Measurements from ENCODE around the gene CCR3.

Gene CCR3

GRCh38 chr3:46200211-46200610 lies 42.0 kb upstream of the CCR3 start:
- no peaks in the 10 kb centered on the region for H3K9me3 ChIP-seq
- no peaks in the 10 kb centered on the region for H3K27me3 ChIP-seq
- TF ChIP-seq, protein P1, sequence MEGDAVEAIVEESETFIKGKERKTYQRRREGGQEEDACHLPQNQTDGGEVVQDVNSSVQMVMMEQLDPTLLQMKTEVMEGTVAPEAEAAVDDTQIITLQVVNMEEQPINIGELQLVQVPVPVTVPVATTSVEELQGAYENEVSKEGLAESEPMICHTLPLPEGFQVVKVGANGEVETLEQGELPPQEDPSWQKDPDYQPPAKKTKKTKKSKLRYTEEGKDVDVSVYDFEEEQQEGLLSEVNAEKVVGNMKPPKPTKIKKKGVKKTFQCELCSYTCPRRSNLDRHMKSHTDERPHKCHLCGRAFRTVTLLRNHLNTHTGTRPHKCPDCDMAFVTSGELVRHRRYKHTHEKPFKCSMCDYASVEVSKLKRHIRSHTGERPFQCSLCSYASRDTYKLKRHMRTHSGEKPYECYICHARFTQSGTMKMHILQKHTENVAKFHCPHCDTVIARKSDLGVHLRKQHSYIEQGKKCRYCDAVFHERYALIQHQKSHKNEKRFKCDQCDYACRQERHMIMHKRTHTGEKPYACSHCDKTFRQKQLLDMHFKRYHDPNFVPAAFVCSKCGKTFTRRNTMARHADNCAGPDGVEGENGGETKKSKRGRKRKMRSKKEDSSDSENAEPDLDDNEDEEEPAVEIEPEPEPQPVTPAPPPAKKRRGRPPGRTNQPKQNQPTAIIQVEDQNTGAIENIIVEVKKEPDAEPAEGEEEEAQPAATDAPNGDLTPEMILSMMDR (IDR thresholded peaks at IDR 0.05) = no peak
- no peak overlapping the region for H3K27ac ChIP-seq
- no peak overlapping the region for H3K4me3 ChIP-seq (ENCODE audit: low read depth in 1 of 2, low read length in 1 of 2)
- peaks cover 29% of the 10 kb centered on the region for H3K36me3 ChIP-seq
- H3K4me1 ChIP-seq (ENCODE audit: control insufficient read depth in 1 of 2, insufficient read depth in 1 of 2, low read depth in 1 of 2, low read length in 1 of 2) = peaks cover 12 to 19% of the 10 kb centered on the region in 2 experiments

GRCh38 chr3:46200790-46201189 lies 41.5 kb upstream of the CCR3 start:
- Histone ChIP-seq H3K27ac (peak overlapping the region; percentile 30), H3K4me3 (ENCODE audit: low read depth in 1 of 2, low read length in 1 of 2) (no peak overlapping the region), H3K4me1 (ENCODE audit: control insufficient read depth in 1 of 2, insufficient read depth in 1 of 2, low read depth in 1 of 2, low read length in 1 of 2) (peaks cover 12 to 25% of the 10 kb centered on the region in 2 experiments), H3K27me3 (no peaks in the 10 kb centered on the region), H3K36me3 (peaks cover 29% of the 10 kb centered on the region), H3K9me3 (no peaks in the 10 kb centered on the region)
- TF ChIP-seq, protein P1 (IDR thresholded peaks at IDR 0.05) = no peak

DNA sequence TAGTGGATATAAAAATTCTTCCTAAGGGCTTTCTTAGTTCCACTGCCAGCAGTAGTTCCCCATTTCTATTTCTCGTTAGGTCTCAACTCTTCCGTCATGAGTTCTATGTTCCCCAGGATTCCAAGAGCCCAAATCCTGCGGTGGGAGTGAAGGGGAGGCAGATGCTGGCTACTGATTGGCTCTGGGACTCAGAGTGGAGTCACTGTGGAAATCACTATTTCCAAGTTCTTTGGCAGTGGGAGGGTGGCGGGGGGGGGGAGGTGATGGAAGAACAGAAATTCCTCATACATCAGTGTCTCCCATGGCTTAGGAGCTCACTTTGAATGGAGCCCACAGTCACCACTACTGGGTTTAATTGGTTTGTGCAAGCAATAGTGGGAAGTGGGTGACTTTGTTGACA lies 39.7 kb upstream of the CCR3 start:
- no peak overlapping the region for H3K4me3 ChIP-seq (ENCODE audit: low read depth in 1 of 2, low read length in 1 of 2)
- no peaks in the 10 kb centered on the region for H3K9me3 ChIP-seq
- no peaks in the 10 kb centered on the region for H3K27me3 ChIP-seq
- H3K36me3 ChIP-seq = peaks cover 29% of the 10 kb centered on the region
- H3K4me1 ChIP-seq (ENCODE audit: control insufficient read depth in 1 of 2, insufficient read depth in 1 of 2, low read depth in 1 of 2, low read length in 1 of 2) = peaks cover 25 to 42% of the 10 kb centered on the region in 2 experiments
- TF ChIP-seq, protein P1 (IDR thresholded peaks at IDR 0.05) = no peak
- H3K27ac ChIP-seq = peak overlapping the region; percentile 5

DNA sequence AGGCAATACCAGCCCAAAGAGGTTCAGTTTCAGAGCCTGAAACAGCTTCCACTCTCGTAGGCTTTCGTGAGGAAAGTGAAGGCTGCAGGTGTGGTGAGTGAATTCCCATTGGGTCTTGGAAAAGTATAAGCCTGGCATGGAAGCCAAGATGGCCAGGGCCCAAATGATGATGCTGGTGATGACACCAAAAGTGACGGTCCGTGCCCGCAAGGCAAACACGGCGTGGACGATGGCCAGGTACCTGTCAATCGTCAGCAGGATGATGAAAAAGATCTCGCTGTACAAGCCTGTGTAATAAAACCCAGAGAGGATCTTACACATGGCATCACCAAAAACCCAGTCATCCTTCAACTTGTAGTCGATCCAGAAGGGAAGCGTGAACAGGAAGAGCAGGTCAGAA lies 38.6 kb upstream of the CCR3 start:
- peaks cover 29% of the 10 kb centered on the region for H3K36me3 ChIP-seq
- H3K9me3 ChIP-seq = no peaks in the 10 kb centered on the region
- peaks cover 37 to 52% of the 10 kb centered on the region in 2 experiments for H3K4me1 ChIP-seq (ENCODE audit: control insufficient read depth in 1 of 2, insufficient read depth in 1 of 2, low read depth in 1 of 2, low read length in 1 of 2)
- no peak overlapping the region for H3K27ac ChIP-seq
- H3K4me3 ChIP-seq (ENCODE audit: low read depth in 1 of 2, low read length in 1 of 2) = no peak overlapping the region
- TF ChIP-seq, protein P1 (IDR thresholded peaks at IDR 0.05) = no peak
- no peaks in the 10 kb centered on the region for H3K27me3 ChIP-seq

GRCh38 chr3:46205286-46205960 lies 36.8 kb upstream of the CCR3 start:
- peak overlapping the region; percentile 62 to 66 for H3K4me3 ChIP-seq (ENCODE audit: low read depth in 1 of 2, low read length in 1 of 2)
- TF ChIP-seq, protein P1 (IDR thresholded peaks at IDR 0.05) = no peak
- peaks cover 29% of the 10 kb centered on the region for H3K36me3 ChIP-seq
- H3K27me3 ChIP-seq = no peaks in the 10 kb centered on the region
- peaks cover 50 to 65% of the 10 kb centered on the region in 2 experiments for H3K4me1 ChIP-seq (ENCODE audit: control insufficient read depth in 1 of 2, insufficient read depth in 1 of 2, low read depth in 1 of 2, low read length in 1 of 2)
- H3K27ac ChIP-seq = peak overlapping the region; percentile 7
- H3K9me3 ChIP-seq = no peaks in the 10 kb centered on the region

Data from neutrophil (primary cell).